Femur (tissue), 1 donor: ENCODE data around the gene BRI3.

Source experiments
- DNase-seq: peaks from one replicate; pipeline ENCODE4 v3.0.0-alpha.2; 2017

Gene BRI3

GRCh38 chr7:98254516-98254915, 27.0 kb upstream of the BRI3 start:
- no peak for DNase-seq

- DNase-seq: no peak
Observed at GRCh38 chr7:98254951-98255610, 26.4 kb upstream of the BRI3 start.

GRCh38 chr7:98256431-98256830, 25.1 kb upstream of the BRI3 start:
- DNase-seq: no peak

GRCh38 chr7:98257701-98258100, 23.8 kb upstream of the BRI3 start:
- no peak for DNase-seq

GRCh38 chr7:98265841-98266271, 15.6 kb upstream of the BRI3 start:
- DNase-seq: no peak

- DNase-seq: no peak
Observed at GRCh38 chr7:98266840-98267239, 14.6 kb upstream of the BRI3 start.

GRCh38 chr7:98267303-98267702, 14.2 kb upstream of the BRI3 start:
- no peak for DNase-seq

GRCh38 chr7:98276241-98276761, 5.2 kb upstream of the BRI3 start:
- DNase-seq: no peak

- DNase-seq: no peak
Observed at GRCh38 chr7:98278408-98278807, 3.1 kb upstream of the BRI3 start.

GRCh38 chr7:98278936-98279335, 2.5 kb upstream of the BRI3 start:
- no peak for DNase-seq

- no peak for DNase-seq
Observed at GRCh38 chr7:98280296-98280695, 1.2 kb upstream of the BRI3 start.

- DNase-seq: peak; percentile 50
Observed at GRCh38 chr7:98281757-98282606, 496 bp downstream of the BRI3 start.

- no peak for DNase-seq
Observed at GRCh38 chr7:98282703-98283102, 1.2 kb downstream of the BRI3 start.

- no peak for DNase-seq
Observed at GRCh38 chr7:98283127-98283886, 1.8 kb downstream of the BRI3 start.

- DNase-seq: no peak
Observed at GRCh38 chr7:98283887-98284222, 2.4 kb downstream of the BRI3 start.

GRCh38 chr7:98284335-98285036, 3.0 kb downstream of the BRI3 start:
- peak; percentile 79 for DNase-seq

- DNase-seq: no peak
Observed at GRCh38 chr7:98285157-98286092, 3.9 kb downstream of the BRI3 start.

GRCh38 chr7:98286093-98286539, 4.6 kb downstream of the BRI3 start:
- no peak for DNase-seq

- DNase-seq: no peak
Observed at GRCh38 chr7:98286701-98287485, 5.4 kb downstream of the BRI3 start.

- DNase-seq: no peak
Observed at GRCh38 chr7:98287486-98287959, 6.0 kb downstream of the BRI3 start.
